ENCODE measurements around the gene LYL1.
A peak's percentile ranks its signal among the peaks of the same experiment; 100 is the strongest.
"Not testable (repeated sequence)": the region's sequence is repeated elsewhere in the genome, so short reads cannot be mapped to it uniquely, and the experiment has no call there.

LYL1 gene

GRCh38 chr19:13102666-13103580, at the start of gene LYL1:
Gene LYL1 (minus strand): TSS chr19:13102858. CDS start chr19:13101171, 1,687 bp downstream.
- DNase-seq = peak; percentile 74

DNA sequence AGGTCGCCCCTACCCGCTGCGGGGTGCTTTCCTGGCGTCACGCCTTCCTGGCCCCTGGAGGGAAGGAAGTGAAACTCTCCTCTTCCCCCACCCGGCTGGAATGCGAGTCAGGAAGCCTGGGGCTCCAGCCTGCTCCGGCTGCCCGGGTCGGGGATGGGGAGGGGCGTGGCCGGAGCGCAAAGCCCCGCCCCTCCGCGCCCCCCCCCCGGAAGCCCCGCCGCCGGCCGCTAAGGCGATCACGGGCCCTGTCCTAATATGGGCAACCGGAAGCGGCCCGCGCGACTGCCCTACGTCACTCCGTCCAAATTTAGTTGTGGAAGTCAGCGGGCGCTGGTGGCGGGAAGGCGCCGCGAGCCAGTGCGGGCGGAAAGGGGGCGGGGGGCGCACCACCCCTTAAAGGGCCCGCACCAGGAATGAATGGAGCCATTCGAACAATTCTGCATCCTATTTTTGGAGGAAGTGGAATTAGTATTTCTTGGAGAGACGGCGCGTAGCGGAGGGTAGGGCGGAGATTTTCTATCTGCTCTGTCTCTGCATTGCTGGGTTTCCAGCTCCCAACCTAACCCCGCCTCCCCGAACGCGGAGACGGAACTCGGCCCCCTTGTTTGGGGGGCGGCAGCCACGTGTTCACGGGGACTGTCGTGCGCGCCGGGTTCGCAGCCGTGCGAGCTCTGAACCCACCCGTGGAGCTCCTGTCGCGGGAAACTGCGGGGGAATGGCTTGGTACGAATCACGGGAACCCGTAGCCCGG, 49.1 kb upstream of the LYL1 start:
- DNase-seq = peak; percentile 97

- no peak for DNase-seq
These were observed 48.4 kb upstream of the LYL1 start for GRCh38 chr19:13150931-13151604.

DNA sequence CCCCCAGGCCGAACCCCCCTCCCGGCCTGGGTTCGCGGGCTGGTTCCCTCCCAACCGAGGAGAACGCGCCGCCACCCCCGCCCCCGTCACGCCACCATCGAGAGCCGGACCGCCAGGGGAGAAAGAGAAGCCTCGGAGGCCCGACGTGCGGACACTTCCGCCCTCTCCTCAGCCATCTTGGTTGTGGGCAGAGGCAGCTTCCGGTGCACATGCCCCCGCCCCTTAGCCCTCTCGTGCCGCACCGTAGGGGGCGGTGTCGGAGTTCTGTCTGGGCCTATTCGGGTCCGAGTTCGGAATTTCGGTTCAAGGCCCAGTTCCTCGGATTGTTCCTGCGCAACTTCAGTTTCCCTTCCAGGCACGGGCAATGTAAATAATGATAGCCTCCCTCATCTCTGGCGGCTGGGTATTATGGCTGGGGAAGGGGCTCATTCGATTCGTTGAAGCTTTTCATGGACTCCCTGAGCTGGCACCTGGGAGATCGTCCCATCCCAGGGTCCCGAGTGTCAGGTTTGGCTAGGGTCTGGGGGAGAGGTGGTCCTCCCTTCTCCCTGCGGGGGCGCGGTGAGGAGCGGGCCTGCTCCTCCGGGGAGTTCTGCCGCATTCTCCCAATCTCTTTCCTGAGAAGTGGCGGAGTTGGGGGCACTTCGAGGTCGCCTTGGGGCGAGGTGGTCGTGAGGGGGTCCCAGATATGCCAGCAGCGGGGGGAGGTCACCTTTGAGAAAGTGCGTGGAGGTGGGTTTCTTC, 47.7 kb upstream of the LYL1 start, which contains the start of the genes IER2 and STX10:
TSS of gene IER2 (plus strand) at position 225 of the 744 bp plus-strand sequence. CDS start 2,776 bp downstream, outside the sequence.
TSS of gene STX10 (minus strand) at position 189 of the 744 bp plus-strand sequence. CDS start 202 bp downstream, outside the sequence.
- DNase-seq = peak; percentile 97

DNA sequence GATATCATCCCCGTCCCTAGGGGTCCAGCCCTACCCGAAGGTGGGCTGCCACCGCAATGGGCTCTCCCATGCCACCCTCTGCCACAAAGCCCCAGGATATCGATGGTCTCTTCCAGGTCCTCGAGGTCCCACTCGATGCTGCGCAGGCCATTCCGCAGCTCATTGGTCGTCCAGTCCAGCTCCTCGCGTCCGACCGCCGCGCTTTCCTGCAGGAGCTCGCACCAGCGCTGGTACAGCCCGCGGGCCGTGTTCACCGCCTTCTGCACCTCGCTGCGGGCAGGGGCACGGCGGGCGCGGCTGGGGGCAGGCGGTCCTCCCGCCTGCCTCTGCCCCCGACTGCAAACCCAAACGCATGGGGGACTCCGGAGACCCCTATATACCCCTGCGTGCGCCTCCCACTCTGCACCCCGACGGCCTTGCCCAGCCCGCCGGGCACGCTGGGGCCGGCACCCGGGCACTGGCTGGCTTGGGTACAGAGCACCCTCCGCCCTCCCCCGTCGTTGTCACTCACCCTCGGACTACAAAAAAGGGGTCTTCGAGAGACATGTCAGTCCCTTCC, 47.0 kb upstream of the LYL1 start:
- DNase-seq = peak; percentile 39

- not testable (repeated sequence) for DNase-seq
These were observed 46.5 kb upstream of the LYL1 start for GRCh38 chr19:13149173-13149627.

DNA sequence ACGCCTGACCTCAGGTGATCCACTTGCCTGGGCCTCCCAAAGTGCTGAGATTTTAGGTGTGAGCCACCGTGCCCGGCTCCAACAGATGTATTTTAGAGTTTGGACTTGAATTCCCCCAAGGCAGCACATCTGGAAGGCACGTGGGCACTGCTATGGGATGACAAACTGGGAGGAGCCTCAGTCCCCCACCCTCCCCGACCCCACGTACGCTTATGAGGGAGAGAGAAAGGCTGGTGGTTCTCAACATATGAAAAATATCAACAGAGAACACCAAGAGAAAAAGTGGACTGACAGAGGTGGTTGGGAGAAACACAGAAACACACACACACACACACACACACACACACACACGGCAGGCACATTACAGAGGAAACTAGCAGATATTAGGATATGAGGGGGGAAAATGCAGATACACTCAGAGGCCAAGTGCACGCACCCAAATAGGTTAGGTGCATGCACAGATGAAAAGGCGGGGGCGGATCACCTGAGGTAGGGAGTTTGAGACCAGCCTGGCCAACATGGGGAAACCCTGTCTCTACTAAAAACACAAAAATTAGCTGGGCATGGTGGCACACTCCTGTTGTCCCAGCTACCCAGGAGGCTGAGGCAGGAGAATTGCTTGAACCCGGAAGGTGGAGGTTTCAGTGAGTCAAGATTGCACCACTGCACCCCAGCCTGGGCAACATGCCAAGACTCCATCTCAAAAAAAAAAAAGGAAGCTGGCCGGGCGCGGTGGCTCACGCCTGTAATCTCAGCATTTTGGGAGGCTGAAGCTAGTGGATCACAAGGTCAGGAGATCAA, 44.3 kb upstream of the LYL1 start:
- peak; percentile 79 for DNase-seq

- no peak for DNase-seq
These were observed 37.1 kb upstream of the LYL1 start for GRCh38 chr19:13139633-13140311.

GRCh38 chr19:13138916-13139198, 36.2 kb upstream of the LYL1 start:
- no peak for DNase-seq

DNA sequence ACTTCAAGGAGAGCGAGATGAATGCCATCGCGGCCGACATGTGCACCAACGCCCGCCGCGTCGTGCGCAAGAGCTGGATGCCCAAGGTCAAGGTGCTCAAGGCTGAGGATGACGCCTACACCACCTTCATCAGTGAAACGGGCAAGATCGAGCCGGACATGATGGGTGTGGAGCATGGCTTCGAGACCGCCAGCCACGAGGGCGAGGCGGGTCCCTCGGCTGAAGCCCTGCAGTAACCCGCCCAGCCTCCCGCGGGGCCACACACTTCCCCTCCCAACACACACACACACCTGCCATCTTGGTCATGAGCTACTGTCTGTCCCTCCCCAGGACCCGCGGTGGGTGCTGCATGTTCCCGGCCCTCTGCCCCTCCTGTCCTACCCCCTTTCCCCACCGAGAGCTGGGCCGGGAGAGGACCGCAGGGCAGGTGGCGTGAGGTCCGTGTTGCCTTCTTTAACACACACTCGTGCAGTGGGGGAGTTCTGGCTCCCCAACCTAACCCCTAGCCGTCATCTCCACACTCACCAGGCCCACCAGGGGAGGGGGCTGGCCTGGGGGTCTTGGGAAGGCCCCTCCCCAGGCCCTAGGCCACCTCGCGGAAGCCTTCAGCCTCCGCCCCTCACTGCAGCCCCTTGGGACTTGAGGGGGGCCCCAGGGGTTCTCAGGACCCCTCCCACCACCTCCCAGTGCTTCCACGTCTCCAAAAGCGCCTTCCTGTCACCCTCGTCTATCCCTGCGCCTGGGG, 35.7 kb upstream of the LYL1 start:
- DNase-seq = no peak

DNA sequence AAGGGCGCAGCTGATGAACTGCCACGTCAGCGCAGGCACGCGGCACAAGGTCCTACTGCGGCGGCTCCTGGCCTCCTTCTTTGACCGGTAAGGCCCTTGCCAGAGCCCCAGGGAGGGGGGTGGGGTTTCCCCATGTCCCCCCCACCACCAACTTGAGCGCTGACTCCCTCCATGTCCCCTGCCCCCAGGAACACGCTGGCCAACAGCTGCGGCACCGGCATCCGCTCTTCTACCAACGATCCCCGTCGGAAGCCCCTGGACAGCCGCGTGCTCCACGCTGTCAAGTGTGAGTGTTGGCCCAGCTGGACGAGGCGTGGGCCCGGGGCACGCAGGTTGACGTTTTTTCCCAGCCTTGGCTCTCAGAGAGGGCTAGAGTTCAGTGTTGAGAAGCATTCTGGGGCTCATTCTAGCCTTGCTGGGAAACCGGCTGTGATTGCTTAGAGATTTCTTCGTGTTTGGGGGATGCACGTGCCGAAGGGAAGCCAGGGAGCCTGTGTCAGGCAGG, 34.7 kb upstream of the LYL1 start:
- no peak for DNase-seq

DNA sequence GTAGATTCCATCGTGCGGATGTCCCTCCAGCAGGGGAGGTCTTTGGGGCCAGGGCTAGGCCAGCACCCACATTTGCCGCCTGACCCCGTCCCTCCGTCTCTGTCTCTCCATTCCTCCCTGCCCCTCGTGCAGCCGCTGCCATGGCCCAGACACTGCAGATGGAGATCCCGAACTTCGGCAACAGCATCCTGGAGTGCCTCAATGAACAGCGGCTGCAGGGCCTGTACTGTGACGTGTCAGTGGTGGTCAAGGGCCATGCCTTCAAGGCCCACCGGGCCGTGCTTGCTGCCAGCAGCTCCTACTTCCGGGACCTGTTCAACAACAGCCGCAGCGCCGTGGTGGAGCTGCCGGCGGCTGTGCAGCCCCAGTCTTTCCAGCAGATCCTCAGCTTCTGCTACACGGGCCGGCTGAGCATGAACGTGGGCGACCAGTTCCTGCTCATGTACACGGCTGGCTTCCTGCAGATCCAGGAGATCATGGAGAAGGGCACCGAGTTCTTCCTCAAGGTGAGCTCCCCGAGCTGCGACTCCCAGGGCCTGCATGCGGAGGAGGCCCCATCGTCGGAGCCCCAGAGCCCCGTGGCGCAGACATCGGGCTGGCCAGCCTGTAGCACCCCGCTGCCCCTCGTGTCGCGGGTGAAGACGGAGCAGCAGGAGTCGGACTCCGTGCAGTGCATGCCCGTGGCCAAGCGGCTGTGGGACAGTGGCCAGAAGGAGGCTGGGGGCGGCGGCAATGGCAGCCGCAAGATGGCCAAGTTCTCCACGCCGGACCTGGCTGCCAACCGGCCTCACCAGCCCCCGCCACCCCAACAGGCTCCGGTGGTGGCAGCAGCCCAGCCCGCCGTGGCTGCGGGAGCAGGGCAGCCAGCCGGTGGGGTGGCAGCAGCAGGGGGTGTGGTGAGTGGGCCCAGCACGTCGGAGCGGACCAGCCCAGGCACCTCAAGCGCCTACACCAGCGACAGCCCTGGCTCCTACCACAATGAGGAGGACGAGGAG, 32.7 kb upstream of the LYL1 start:
- DNase-seq = no peak

DNA sequence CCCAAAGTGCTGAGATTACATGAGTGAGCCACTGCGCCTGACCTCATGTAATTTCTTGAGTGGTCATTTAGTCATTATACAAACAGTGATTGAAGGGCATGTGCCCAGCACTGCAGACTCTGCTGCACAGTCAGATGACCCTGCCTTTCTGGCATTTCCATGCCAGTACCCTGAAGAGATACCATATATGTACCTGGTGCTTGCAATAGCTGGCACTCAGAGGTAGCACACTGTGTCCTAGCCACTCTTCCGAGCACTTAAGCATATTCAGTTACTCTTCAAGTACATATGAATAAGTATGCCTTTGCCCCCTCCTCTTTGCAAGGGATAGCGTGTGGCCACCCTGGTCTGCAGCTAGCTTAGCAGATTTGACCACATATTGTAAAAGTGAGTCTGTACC, 32.0 kb upstream of the LYL1 start:
- no peak for DNase-seq

- DNase-seq = no peak
These were observed 30.7 kb upstream of the LYL1 start for GRCh38 chr19:13133241-13133870.

GRCh38 chr19:13132471-13133180, 30.0 kb upstream of the LYL1 start:
- DNase-seq = no peak

DNA sequence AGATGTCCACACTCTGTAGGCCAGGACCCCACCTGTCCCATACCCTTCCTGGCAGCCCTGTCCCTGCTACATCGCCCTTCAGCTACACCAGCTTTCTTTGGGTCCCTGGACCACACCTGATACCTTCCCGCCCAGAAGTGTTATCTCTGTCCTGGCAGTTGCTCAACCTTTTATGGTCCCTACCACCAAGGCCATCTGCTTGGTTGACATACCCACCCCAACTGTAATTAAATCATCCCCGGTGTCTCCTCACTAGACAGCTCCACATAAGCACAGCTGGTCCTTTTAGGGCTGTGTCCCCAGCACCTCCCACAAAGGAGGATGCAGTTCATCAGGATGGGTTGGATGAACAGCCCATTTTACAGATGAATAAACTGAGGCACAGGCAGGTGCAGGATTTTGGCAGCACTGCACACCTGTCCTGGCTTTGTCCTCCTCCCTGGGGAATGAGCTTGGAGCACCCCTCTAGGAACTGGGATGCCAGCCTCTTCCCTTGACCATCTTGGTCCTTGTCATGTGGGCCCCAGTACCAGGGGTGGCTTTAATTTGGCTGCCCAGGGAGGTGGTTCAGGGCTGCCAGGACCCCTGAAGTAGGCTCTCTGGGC, 28.3 kb upstream of the LYL1 start:
- no peak for DNase-seq

DNA sequence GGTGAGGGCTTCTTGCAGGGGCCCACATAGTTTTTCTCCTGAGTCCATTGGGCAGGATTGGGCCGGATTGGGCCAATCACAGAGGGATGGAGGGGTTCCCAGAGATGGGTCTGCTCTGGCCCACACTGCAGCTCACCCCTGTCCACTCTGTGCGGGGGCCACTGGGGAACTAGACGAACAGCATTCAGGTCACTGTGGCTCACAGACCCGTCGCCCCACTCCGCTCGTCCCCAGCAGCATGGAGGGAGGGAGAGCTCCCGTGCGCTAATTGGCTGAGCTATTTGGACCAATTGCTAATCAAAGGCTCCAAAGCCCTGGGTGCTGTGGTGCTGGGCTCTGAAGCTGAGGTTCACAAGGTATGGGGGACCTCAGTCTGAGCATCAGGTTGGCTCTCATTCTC, 26.7 kb upstream of the LYL1 start:
- no peak for DNase-seq
